ENCODE data around the gene STAT6. TPM values are rescaled to one million over a fixed set of nuclear protein-coding genes. Genes with fewer than 3 reads are reported as not detected.
"Not testable (repeated sequence)": the region's sequence is repeated elsewhere in the genome, so short reads cannot be mapped to it uniquely, and the experiment has no call there.

STAT6 gene
- total RNA-seq, 1 experiment from 2014 or later: 34.0 TPM

DNA sequence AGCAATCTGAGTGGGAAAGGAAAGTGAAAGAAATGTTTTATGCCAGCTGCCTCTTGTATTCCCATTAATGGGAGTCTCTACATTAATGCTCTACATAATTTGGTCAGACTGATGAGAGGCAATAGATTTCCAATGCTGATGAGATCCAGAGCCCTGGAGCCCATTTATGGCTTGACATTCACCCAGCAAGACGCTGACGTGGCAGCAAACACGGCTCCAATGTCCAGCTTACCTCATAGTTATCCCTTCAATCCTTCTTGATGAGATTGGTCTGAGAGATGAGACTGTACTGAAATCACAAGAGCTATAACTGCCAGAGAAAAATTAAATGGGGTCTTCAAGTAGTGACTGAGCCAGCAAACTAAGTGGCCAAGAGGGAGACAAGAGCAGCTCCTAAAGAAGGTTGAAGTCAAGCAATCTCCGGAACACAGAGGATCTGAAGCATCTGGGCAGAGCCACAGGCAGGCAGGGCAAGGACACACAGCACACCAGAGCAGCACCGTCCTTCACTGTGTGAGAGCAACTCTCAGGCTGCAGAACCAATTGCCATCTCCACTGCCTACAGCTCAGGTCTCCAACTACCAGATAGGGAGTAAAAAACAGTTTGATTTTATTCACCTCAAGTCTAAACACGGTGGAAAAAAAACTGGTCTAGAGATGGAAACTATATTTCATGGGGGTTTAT lies 54.0 kb downstream of the STAT6 start:
- no peak for DNase-seq (ENCODE audit: low read depth in 1 of 2, low spot score in 2 of 2)
- H3K27ac ChIP-seq: no peak overlapping the region
- H3K9me3 ChIP-seq (replicated peaks): no peaks in the 10 kb centered on the region
- H3K27me3 ChIP-seq (replicated peaks): no peaks in the 10 kb centered on the region
- H3K4me3 ChIP-seq: no peak overlapping the region
- peaks cover 46% of the 10 kb centered on the region for H3K36me3 ChIP-seq
- H3K4me1 ChIP-seq (replicated peaks): no peaks in the 10 kb centered on the region

DNA sequence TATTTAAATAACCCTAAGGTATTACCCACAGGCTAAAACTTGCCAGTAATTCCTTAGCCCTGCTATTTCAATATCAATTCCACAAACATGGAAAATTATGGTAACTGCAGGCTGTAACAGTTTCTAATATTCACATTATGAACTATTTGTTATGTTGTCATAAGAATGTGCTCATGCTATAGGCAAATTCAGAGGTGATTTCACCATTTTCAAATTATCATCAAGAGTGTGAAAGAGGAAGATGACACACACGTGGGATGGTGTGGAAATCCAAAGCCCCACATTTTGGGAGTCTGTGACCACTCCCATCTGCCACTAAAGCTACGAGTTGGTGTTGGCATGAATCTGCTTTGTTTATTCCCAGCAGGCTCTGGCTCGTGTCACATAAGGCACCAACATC lies 55.3 kb downstream of the STAT6 start:
- Histone ChIP-seq H3K9me3 (replicated peaks) (no peaks in the 10 kb centered on the region), H3K36me3 (peaks cover 39% of the 10 kb centered on the region), H3K27ac (no peak overlapping the region), H3K4me3 (no peak overlapping the region), H3K4me1 (replicated peaks) (no peaks in the 10 kb centered on the region), H3K27me3 (replicated peaks) (no peaks in the 10 kb centered on the region; the same call in 1 of the 2 replicates)
- DNase-seq (ENCODE audit: low read depth in 1 of 2, low spot score in 2 of 2): no peak

DNA sequence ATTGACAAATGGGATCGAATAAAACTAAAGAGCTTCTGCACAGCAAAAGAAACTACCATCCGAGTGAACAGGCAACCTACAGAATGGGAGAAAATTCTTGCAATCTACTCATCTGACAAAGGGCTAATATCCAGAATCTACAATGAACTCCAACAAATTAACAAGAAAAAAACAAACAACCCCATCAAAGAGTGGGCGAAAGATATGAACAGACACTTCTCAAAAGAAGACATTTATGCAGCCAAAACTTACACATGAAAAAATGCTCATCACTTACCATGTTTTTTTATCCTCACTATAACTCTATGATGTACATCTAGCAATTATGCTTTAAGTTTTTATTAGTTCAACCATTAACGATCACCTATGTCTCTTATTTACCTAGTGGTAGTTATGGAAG lies 57.3 kb downstream of the STAT6 start:
- not testable (repeated sequence) for H3K9me3 ChIP-seq (replicated peaks); H3K27me3 ChIP-seq (replicated peaks); H3K27ac ChIP-seq; H3K4me3 ChIP-seq; DNase-seq (ENCODE audit: low read depth in 1 of 2, low spot score in 2 of 2); H3K4me1 ChIP-seq (replicated peaks)
- H3K36me3 ChIP-seq: peaks cover 20% of the 10 kb centered on the region

DNA sequence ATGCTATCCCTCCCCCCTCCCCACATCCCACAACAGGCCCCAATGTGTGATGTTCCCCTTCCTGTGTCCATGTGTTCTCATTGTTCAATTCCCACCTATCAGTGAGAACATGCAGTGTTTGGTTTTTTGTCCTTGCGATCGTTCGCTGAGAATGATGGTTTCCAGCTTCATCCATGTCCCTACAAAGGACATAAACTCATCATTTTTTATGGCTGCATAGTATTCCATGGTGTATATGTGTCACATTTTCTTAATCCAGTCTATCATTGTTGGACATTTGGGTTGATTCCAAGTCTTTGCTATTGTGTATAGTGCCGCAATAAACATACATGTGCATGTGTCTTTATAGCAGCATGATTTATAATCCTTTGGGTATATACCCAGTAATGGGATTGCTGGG lies 58.0 kb downstream of the STAT6 start:
- not testable (repeated sequence) for H3K27ac ChIP-seq; H3K27me3 ChIP-seq (replicated peaks); H3K4me3 ChIP-seq; H3K4me1 ChIP-seq (replicated peaks); H3K9me3 ChIP-seq (replicated peaks); DNase-seq (ENCODE audit: low read depth in 1 of 2, low spot score in 2 of 2)
- peaks cover 13% of the 10 kb centered on the region for H3K36me3 ChIP-seq

DNA sequence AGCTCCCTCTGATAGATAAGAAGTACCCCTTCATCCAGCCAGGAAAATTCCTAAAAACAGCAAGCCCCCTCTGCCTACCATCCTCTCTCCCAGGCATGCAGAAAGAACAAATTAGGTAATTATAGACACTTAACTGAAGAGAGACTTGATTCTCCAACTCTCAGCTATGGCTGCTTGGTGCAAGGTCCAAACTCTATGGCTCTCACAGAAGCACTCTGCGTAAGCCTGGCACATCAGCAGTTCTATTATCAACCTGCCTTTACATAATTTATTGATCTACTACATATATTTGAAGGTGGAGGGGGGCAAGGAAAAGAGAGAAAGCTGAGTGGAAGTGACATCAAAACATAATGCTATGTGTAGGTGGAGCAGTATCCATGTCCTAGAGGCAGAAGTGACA lies 60.2 kb downstream of the STAT6 start:
- Histone ChIP-seq H3K36me3 (no peaks in the 10 kb centered on the region; the same call in 1 of the 2 replicates), H3K4me1 (replicated peaks) (no peaks in the 10 kb centered on the region), H3K27me3 (replicated peaks) (peaks cover 2% of the 10 kb centered on the region; the same call in 1 of the 2 replicates), H3K27ac (no peak overlapping the region), H3K9me3 (replicated peaks) (no peaks in the 10 kb centered on the region), H3K4me3 (no peak overlapping the region)
- DNase-seq (ENCODE audit: low read depth in 1 of 2, low spot score in 2 of 2): no peak

DNA sequence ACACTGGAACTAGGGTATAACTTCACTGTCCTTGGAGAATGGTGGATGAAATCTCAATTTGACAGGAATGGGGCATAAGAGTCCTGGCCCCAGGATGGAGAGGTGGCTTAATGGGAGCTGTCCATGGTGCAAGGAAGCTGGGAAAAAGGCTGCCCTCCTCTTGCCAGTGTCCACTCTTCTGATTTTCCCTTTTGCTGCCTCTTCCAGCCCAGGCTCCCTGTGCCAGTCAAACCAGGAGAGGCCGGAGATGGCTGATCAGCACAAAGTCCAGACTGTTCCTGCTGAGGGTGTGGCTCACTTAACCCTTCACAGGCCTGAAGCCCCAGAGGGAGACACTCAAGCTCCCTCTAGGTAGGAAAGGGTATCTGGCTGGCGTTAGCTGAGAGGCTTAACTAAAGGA lies 61.3 kb downstream of the STAT6 start, which contains the start of gene MYO1A:
Gene MYO1A (minus strand): TSS at position 240 of the 400 bp plus-strand sequence. CDS start 1,806 bp downstream, outside the sequence.
- no peaks in the 10 kb centered on the region; the same call in 1 of the 2 replicates for H3K36me3 ChIP-seq
- H3K27me3 ChIP-seq (replicated peaks): peaks cover 9% of the 10 kb centered on the region; the same call in 1 of the 2 replicates
- no peak for DNase-seq (ENCODE audit: low read depth in 1 of 2, low spot score in 2 of 2)
- H3K4me3 ChIP-seq: no peak within 1 kb of the TSS
- no peaks in the 10 kb centered on the region for H3K9me3 ChIP-seq (replicated peaks)
- H3K27ac ChIP-seq: no peak within 1 kb of the TSS
- H3K4me1 ChIP-seq (replicated peaks): no peaks in the 10 kb centered on the region

DNA sequence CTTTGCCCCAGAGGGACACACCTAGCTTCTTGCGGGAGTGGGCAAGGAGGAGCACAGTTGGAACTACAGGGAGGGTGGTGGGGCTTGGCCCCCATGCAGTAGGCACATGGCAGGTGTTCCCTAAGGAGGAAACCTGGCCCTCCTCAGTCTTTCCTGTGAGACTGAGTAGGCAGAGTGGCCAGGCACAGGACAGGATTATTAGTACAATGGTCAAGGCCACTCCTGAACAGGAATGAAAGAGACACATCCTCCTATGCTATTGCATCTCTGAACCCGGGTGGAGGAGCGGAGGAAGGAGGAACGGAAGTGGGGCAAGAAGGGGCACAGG lies 62.1 kb downstream of the STAT6 start:
- H3K4me3 ChIP-seq: no peak overlapping the region
- no peaks in the 10 kb centered on the region for H3K9me3 ChIP-seq (replicated peaks)
- no peak overlapping the region for H3K27ac ChIP-seq
- H3K27me3 ChIP-seq (replicated peaks): peaks cover 9% of the 10 kb centered on the region; the same call in 1 of the 2 replicates
- H3K36me3 ChIP-seq: no peaks in the 10 kb centered on the region; the same call in 1 of the 2 replicates
- DNase-seq (ENCODE audit: low read depth in 1 of 2, low spot score in 2 of 2): no peak
- H3K4me1 ChIP-seq (replicated peaks): no peaks in the 10 kb centered on the region

DNA sequence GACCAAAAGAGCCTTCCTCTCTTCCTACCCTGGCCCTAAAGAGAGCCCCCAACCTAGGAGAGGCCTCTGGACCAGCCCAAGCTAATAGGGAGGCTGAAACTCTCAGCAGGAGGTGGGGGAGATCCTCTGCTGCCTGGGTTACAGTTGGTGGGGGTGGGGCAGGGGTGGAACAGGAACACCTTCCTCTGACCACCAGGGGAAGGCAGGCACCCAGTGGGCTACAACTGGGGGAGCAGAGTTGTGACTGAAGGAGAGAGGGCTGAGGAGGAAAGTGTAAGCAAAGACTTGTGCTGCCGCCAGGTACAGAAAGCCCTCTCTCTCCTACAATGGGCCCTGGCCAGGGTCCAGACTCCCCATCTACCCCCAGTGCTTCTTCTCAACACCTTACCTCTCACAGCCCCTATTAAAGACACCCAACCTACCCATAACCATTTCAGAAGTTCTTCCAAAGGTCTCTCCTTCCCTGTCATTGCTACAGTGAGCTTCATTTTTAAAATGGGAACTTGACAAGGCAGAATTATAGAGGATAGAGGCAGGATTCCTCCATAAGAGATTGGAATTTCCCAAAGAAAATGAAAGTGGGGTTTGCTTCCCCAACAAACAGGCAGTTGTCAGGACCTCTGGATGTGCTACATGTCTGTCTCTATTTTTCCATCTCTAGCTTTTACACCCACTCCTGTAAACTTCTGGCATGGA lies 62.6 kb downstream of the STAT6 start:
- Histone ChIP-seq H3K4me3 (no peak overlapping the region), H3K36me3 (no peaks in the 10 kb centered on the region), H3K27me3 (replicated peaks) (peaks cover 9% of the 10 kb centered on the region; the same call in 1 of the 2 replicates), H3K4me1 (replicated peaks) (no peaks in the 10 kb centered on the region), H3K27ac (no peak overlapping the region), H3K9me3 (replicated peaks) (no peaks in the 10 kb centered on the region)
- DNase-seq (ENCODE audit: low read depth in 1 of 2, low spot score in 2 of 2): no peak

DNA sequence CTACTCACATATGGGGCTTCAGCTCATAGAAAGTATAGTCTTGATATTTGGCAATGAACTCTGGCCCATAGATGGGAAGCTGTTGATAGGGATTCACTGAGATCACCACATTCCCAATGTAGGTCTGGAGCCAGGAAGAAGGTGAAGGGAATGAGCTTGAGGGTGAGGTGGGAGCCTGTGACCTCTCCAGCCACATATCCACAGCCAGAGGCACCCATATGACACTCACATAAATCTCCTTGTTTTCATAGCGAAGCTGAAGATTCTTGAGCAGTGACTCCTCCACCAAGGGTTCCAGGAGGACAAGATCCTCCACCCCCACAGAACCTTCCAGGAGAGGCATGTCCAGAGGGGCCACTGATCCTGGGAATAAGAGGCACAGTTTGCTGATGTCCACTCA lies 63.2 kb downstream of the STAT6 start:
- no peaks in the 10 kb centered on the region for H3K4me1 ChIP-seq (replicated peaks)
- no peak overlapping the region for H3K27ac ChIP-seq
- H3K9me3 ChIP-seq (replicated peaks): no peaks in the 10 kb centered on the region
- H3K27me3 ChIP-seq (replicated peaks): peaks cover 9% of the 10 kb centered on the region; the same call in 1 of the 2 replicates
- DNase-seq (ENCODE audit: low read depth in 1 of 2, low spot score in 2 of 2): no peak
- H3K36me3 ChIP-seq: no peaks in the 10 kb centered on the region
- H3K4me3 ChIP-seq: no peak overlapping the region

DNA sequence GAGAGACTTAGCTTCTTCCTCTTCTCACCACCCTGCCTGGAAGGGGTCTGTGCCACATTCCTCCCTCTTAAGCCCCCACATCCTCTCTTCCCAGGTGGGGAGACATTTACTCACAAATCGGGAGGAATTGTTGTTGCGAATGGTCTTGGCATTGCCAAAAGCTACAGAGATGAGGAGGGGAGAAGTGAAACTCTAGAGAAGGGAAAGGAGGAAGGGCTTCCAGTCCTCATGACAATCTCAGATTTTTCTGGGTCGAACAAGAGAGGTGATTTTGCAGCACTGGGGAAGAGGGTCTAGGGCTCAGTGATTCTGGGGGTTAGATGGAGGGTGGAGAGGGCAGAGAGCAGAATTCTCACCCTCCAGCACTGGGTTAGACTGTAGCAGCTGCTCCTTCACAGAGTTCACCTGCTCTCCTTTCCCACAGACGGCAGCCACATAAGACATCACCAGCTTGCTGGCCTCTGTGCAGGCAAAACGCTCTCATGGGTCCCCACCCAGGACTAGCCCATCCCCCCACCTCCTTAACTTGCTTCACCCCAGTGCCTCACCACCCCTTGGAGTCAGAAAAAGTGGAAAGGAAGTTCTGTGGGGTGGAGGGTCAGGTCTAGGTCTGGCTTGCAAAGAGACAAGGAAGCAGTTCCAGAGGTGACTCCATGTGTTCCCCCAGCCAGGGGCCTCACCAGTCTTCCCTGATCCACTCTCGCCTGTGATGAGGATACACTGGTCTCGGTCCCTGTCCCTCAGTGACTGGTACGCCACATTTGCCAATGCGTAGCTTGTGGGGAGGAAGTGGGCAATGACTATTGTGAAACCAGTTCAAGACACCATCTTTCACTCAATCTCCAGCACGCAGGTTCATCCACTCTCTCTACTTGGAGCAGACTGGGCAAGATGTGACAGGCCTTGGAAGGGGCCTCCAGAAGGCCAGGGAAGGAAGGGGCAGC lies 63.9 kb downstream of the STAT6 start:
- Histone ChIP-seq H3K9me3 (replicated peaks) (no peaks in the 10 kb centered on the region), H3K4me1 (replicated peaks) (no peaks in the 10 kb centered on the region), H3K36me3 (no peaks in the 10 kb centered on the region), H3K4me3 (no peak overlapping the region), H3K27me3 (replicated peaks) (peaks cover 12% of the 10 kb centered on the region), H3K27ac (no peak overlapping the region)
- no peak for DNase-seq (ENCODE audit: low read depth in 1 of 2, low spot score in 2 of 2)

DNA sequence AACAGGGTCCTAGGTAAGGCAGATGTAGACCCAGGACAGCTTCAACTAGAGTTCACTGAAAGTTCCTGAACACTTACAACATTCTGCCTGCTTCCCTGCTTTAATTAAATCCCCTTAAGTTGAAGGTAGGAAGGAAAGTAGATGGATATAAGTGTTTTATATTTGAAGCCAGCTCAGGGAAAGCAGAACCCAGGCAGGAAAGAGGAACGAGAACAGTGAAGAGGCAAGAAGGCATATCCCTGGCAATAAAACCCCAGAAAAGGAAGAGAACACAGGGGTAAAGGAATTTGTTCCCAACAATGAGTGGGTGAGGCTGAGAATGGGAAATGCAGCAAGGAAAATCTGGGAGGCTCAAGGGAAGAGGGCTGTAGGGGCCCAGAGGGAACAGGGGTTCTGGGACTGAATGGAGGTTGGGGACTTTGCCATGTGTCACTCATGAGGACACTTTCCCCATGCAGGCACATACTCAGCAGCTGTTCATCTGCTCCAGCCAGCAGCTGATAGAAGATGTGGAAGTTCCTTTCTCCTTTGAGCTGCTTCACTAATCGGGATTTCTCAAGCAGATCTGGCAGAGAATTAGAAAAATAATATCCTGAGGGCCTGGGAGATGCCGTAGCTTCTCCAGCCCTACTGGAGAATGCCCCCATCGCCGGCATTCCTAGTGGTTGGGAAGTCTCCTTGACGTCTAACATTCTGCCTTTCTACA lies 64.9 kb downstream of the STAT6 start:
- H3K9me3 ChIP-seq (replicated peaks): no peaks in the 10 kb centered on the region
- no peak for DNase-seq (ENCODE audit: low read depth in 1 of 2, low spot score in 2 of 2)
- peaks cover 13% of the 10 kb centered on the region for H3K27me3 ChIP-seq (replicated peaks)
- no peak overlapping the region for H3K4me3 ChIP-seq
- H3K27ac ChIP-seq: no peak overlapping the region
- H3K36me3 ChIP-seq: no peaks in the 10 kb centered on the region
- no peaks in the 10 kb centered on the region for H3K4me1 ChIP-seq (replicated peaks)
